Prostate gland (tissue), 2 donors: ENCODE results near the gene CBFA2T3.

Experiments used
- POLR2A ChIP-seq: fragments of 450-650 bp; IDR thresholded peaks from one replicate; pipeline ENCODE4 v1.6.1; 2016; ENCODE audit warnings: antibody characterized with exemption, mild to moderate bottlenecking
- POLR2AphosphoS5 ChIP-seq: sonication (generic); formaldehyde crosslinking; IDR thresholded peaks from one replicate; pipeline ENCODE4 v1.6.1; 2017; ENCODE audit warnings: antibody characterized with exemption
- TF ChIP-seq, protein P1 (sequence below), 4 experiments: fragments of 200-600 bp in 2 of 4; fragments of 450-650 bp in 2 of 4; sonication (generic) in 2 of 4; IDR thresholded peaks; 1 replicate in 3 of 4; 2 replicates in 1 of 4; pipeline ENCODE4 v1.5.1; 2016 to 2019; ENCODE audit warnings: antibody characterized with exemption in 4 of 4, mild to moderate bottlenecking in 2 of 4, moderate library complexity in 2 of 4

DNA sequence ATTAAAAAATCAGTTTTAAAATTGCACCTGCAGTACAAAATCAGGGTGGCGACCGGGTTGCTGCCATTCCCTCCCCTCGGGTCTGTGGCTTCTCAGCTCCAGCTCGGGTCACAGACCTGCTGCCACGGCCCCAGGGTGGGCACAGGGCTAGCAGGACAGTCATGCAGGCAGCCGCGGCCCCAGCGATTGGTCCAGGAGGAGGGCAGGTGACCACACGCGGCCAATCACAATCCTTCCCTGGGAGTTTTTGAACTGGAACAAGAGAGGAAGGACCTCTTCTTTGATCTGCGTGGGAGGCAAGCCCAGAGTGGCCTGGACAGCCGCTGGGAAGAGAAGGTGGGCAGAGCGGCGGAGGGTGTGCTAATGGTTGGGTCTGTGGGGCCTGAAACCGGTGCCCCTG, 25.5 kb downstream of the CBFA2T3 start:
- TF ChIP-seq POLR2A (no peak), POLR2AphosphoS5 (no peak)
- TF ChIP-seq, protein P1, sequence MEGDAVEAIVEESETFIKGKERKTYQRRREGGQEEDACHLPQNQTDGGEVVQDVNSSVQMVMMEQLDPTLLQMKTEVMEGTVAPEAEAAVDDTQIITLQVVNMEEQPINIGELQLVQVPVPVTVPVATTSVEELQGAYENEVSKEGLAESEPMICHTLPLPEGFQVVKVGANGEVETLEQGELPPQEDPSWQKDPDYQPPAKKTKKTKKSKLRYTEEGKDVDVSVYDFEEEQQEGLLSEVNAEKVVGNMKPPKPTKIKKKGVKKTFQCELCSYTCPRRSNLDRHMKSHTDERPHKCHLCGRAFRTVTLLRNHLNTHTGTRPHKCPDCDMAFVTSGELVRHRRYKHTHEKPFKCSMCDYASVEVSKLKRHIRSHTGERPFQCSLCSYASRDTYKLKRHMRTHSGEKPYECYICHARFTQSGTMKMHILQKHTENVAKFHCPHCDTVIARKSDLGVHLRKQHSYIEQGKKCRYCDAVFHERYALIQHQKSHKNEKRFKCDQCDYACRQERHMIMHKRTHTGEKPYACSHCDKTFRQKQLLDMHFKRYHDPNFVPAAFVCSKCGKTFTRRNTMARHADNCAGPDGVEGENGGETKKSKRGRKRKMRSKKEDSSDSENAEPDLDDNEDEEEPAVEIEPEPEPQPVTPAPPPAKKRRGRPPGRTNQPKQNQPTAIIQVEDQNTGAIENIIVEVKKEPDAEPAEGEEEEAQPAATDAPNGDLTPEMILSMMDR (IDR thresholded peaks at IDR 0.05) = no peak
